NCI-H345 treated with DMSO at 0.1 percent for 48 hours (cell line): Measurements from ENCODE around the gene FCN1.
"Not testable (repeated sequence)": the region's sequence is repeated elsewhere in the genome, so short reads cannot be mapped to it uniquely, and the experiment has no call there.

ENCODE experiments used
- DNase-seq: peaks from one replicate; lab custom pipeline; 2025; ENCODE audit not compliant: unreplicated experiment; lab: John Stamatoyannopoulos, UW

FCN1 gene

GRCh38 chr9:134857451-134857850 lies 60.3 kb downstream of the FCN1 start:
- DNase-seq: not testable (repeated sequence)

GRCh38 chr9:134855900-134856377 lies 61.8 kb downstream of the FCN1 start:
- no peak for DNase-seq
